DND-41 (cell line): ENCODE measurements around the gene CTSD.

Experiments used
- ATAC-seq: fragments of 200-7000 bp; cut with Tn5 transposase; 3 replicates; pipeline ENCODE4 v1.9.1; 2021; ENCODE audit warnings: low read depth; ENCODE audit not compliant: insufficient read depth
- DNase-seq: peaks from one replicate; pipeline ENCODE4 v3.0.0-alpha.2; 2020
- H2AFZ ChIP-seq: 2 replicates; pipeline ENCODE4 v1.6.0; 2012; ENCODE audit warnings: low read depth, low read length
- H3K27ac ChIP-seq: 2 replicates; pipeline ENCODE4 v1.5.1; 2012; ENCODE audit warnings: low read length, inconsistent platforms
- H3K27me3 ChIP-seq: fragments of 200-600 bp; sonication (generic); 2 replicates; pipeline ENCODE4 v1.6.0; 2012; ENCODE audit warnings: low read length, mild to moderate bottlenecking, inconsistent platforms; ENCODE audit not compliant: insufficient read depth, poor library complexity
- H3K36me3 ChIP-seq: 2 replicates; pipeline ENCODE4 v1.5.1; 2012; ENCODE audit warnings: low read length, inconsistent platforms; ENCODE audit not compliant: insufficient read depth
- H3K4me1 ChIP-seq: 2 replicates; pipeline ENCODE4 v1.5.1; 2012; ENCODE audit warnings: mild to moderate bottlenecking, low read length; ENCODE audit not compliant: insufficient read depth
- H3K4me2 ChIP-seq: 2 replicates; pipeline ENCODE4 v1.6.0; 2012; ENCODE audit warnings: mild to moderate bottlenecking, moderate library complexity, low read length, inconsistent platforms; ENCODE audit not compliant: insufficient read depth
- H3K4me3 ChIP-seq, 2 experiments: fragments of 200-600 bp in 1 of 2; shearing (Covaris generic) in 1 of 2; 2 replicates each; pipeline ENCODE4 v1.5.1; 2012 to 2016; ENCODE audit warnings: inconsistent platforms in 2 of 2, low read length in 2 of 2, mild to moderate bottlenecking in 2 of 2, low read depth in 1 of 2, moderate library complexity in 1 of 2
- H3K79me2 ChIP-seq: 2 replicates; pipeline ENCODE4 v1.6.0; 2012; ENCODE audit warnings: low read length, inconsistent platforms; ENCODE audit not compliant: insufficient read depth
- H3K9ac ChIP-seq: 2 replicates; pipeline ENCODE4 v1.6.0; 2012; ENCODE audit warnings: low read depth, mild to moderate bottlenecking, inconsistent platforms, low read length, moderate library complexity
- H3K9me3 ChIP-seq: 2 replicates; pipeline ENCODE4 v1.5.1; 2012; ENCODE audit warnings: low read length, moderate library complexity, mild to moderate bottlenecking, inconsistent platforms; ENCODE audit not compliant: insufficient read depth, severe bottlenecking
- H4K20me1 ChIP-seq: 2 replicates; pipeline ENCODE4 v1.6.0; 2012; ENCODE audit warnings: low read length; ENCODE audit not compliant: insufficient read depth
- CTCF ChIP-seq: IDR thresholded peaks from 2 replicates; pipeline ENCODE4 v1.5.1; 2012; ENCODE audit warnings: borderline replicate concordance, low read length, moderate library complexity, mild to moderate bottlenecking; ENCODE audit not compliant: poor library complexity, severe bottlenecking; ENCODE audit errors: extremely low read depth
- EZH2 ChIP-seq: IDR thresholded peaks from 3 replicates; pipeline ENCODE4 v1.6.1; 2012; ENCODE audit warnings: borderline replicate concordance, low read depth, mild to moderate bottlenecking, moderate library complexity, low read length, inconsistent platforms; ENCODE audit not compliant: severe bottlenecking

Gene CTSD

GRCh38 chr11:1758611-1759150 lies 5.0 kb downstream of the CTSD start:
- no peak overlapping the region for H2AFZ ChIP-seq
- H3K79me2 ChIP-seq = peaks cover 53% of the 10 kb centered on the region
- DNase-seq (no peak), ATAC-seq (no peak)
- H3K9ac ChIP-seq = peak overlapping the region; percentile 46
- H3K4me2 ChIP-seq = peak overlapping the region; percentile 91
- no peaks in the 10 kb centered on the region for H3K9me3 ChIP-seq
- H3K27ac ChIP-seq = peak overlapping the region; percentile 66
- H4K20me1 ChIP-seq = peaks cover 70% of the 10 kb centered on the region
- H3K4me3 ChIP-seq = peak overlapping the region in 1 of 2 experiments; percentile 32; a peak in 2 of 4 replicates
- TF ChIP-seq EZH2 = no peak
- TF ChIP-seq CTCF = no peak
- H3K27me3 ChIP-seq = no peaks in the 10 kb centered on the region
- peaks cover 68% of the 10 kb centered on the region for H3K4me1 ChIP-seq
- peaks cover 88% of the 10 kb centered on the region for H3K36me3 ChIP-seq

- Histone ChIP-seq H3K4me2 (peak overlapping the region; percentile 91), H4K20me1 (peaks cover 69% of the 10 kb centered on the region), H3K36me3 (peaks cover 91% of the 10 kb centered on the region), H3K4me3 (peak overlapping the region in 1 of 2 experiments; percentile 32; a peak in 1 of 4 replicates), H3K4me1 (peaks cover 65% of the 10 kb centered on the region), H3K9me3 (no peaks in the 10 kb centered on the region), H3K27me3 (no peaks in the 10 kb centered on the region), H2AFZ (no peak overlapping the region), H3K79me2 (peaks cover 47% of the 10 kb centered on the region), H3K27ac (peak overlapping the region; percentile 66), H3K9ac (peak overlapping the region; percentile 46)
- peak; percentile 88 for DNase-seq
- peak; percentile 86 for ATAC-seq
- peak; percentile 6 for TF ChIP-seq CTCF
- no peak for TF ChIP-seq EZH2
These were observed 5.7 kb downstream of the CTSD start for GRCh38 chr11:1757861-1758610.

GRCh38 chr11:1756791-1757771 lies 6.6 kb downstream of the CTSD start:
- Histone ChIP-seq H3K79me2 (peaks cover 37% of the 10 kb centered on the region), H3K9ac (peak overlapping the region; percentile 46), H3K27ac (peak overlapping the region; percentile 66), H3K4me3 (no peak overlapping the region), H4K20me1 (peaks cover 65% of the 10 kb centered on the region), H3K9me3 (no peaks in the 10 kb centered on the region), H3K4me2 (peak overlapping the region; percentile 91), H3K27me3 (no peaks in the 10 kb centered on the region), H3K4me1 (peaks cover 56% of the 10 kb centered on the region), H2AFZ (no peak overlapping the region), H3K36me3 (peaks cover 98% of the 10 kb centered on the region)
- no peak; the same call in 2 of the 3 replicates for ATAC-seq
- no peak for TF ChIP-seq CTCF
- no peak for TF ChIP-seq EZH2
- DNase-seq = no peak
